Central memory CD4-positive, alpha-beta T cell (primary cell): ENCODE measurements around the gene PRR33.
A peak's percentile ranks its signal among the peaks of the same experiment; 100 is the strongest.
"Not testable (repeated sequence)": the region's sequence is repeated elsewhere in the genome, so short reads cannot be mapped to it uniquely, and the experiment has no call there.

Source experiments
- DNase-seq: peaks from one replicate; pipeline ENCODE4 v3.0.0; 2022

Gene PRR33

GRCh38 chr11:1888811-1889210, 2.9 kb downstream of the PRR33 start:
- no peak for DNase-seq

GRCh38 chr11:1888347-1888753, 3.3 kb downstream of the PRR33 start:
- no peak for DNase-seq

DNA sequence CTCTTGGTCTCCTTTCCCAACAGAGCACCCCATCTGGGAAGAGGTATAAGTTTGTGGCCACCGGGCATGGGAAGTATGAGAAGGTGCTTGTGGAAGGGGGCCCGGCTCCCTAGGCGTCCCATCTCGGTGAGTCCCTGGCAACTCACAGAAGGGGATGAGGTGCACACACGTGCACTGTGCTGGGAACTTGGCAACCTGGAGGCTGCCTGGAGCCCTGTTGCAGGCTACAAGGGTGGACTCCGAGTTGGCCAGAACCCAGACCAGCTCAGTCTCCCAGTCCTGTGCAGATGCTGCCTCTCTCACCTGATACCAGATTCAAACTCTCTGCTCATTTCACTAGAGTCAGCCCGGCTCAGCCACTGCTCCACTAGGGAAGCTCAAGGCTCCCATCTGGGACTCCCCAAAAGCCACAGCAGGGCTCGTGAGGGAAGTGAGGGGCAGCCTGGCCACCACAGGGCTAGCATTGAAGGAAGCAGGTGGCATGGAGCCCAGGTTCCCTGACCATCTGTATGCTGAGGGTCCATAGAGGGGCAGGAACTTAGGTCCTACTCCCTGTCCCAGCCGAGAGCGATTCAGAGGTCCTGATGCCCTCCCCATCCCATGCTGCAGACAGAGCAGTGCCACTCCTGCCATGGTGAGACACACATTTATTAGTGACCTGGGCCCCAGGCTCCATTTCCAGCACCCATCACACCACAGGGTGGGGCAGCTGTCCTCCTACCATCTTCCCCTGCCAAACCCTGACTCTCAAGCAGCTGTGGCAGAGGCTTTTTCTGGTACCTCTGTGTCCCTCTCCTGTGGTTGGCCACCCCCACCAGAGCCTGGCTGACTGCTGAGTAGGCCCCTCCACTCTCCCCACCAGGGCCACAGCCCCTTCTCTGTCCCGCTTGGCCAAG, 4.0 kb downstream of the PRR33 start:
- no peak for DNase-seq

GRCh38 chr11:1886551-1886950, 5.1 kb downstream of the PRR33 start:
- DNase-seq, result not testable (repeated sequence)

DNA sequence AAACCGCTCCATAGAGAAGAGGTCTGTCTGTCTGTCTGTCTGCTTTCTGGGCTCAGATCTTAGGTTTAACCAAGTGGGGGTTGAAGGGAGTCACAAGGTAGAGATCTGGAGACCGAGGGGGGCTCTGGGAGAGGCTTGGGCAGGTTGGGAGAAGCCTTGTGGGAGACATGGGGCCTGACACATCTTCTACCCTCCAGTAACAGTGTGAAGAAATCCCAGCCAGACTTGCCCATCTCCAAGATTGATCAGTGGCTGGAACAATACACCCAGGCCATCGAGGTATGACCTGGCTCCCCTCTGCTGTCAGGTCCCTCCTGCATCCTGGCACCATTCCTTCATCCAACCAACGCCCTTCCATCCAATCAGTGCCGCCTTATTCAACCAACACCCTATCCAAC, 7.4 kb downstream of the PRR33 start:
- DNase-seq, result no peak

DNA sequence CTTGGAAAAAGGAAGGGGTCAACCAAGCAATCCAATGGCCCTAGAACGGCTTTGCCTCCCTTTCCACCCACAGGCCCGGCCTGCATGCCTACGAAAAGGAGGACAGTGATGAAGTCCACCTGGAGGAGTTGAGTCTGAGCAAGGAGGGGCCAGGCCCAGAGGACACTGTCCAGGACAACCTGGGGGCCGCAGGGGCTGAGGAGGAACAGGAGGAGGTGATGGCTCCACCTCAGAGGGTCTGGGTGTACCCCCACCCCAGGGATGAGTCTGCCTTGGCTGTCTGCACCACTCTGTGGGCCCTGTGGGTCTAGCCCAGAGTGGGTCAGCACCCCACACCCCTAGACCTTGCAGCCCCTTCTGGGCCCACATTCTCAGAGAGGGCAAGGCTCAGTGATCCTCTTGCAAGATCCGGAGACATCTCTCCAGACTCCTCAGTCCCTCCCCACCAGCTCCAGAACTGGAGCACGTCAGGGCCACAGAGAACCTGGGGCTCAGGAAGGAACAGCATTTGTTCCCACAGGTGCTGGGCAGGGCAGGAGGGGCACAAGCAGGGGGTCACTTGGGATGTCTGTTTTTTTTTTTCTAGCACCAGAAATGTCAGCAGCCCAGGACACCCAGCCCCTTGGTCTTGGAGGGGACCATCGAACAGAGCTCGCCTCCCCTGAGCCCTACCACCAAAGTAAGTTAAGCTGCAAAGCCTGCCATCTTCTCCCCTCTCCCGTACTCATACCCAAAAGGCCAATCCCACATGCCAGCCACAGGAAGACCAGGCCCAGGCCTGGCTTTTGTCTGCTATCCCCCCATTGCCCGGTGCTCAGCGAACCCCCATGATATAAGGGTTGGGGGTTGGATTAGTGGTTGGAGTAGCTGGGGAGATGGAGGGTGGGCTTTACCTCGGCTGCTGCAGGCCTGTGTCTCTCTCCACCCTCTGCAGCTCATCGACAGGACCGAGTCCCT, 8.1 kb downstream of the PRR33 start:
- no peak for DNase-seq

GRCh38 chr11:1882265-1883238, 9.1 kb downstream of the PRR33 start:
- peak; percentile 65 for DNase-seq

GRCh38 chr11:1881442-1882264, 10.0 kb downstream of the PRR33 start:
- DNase-seq, result no peak

DNA sequence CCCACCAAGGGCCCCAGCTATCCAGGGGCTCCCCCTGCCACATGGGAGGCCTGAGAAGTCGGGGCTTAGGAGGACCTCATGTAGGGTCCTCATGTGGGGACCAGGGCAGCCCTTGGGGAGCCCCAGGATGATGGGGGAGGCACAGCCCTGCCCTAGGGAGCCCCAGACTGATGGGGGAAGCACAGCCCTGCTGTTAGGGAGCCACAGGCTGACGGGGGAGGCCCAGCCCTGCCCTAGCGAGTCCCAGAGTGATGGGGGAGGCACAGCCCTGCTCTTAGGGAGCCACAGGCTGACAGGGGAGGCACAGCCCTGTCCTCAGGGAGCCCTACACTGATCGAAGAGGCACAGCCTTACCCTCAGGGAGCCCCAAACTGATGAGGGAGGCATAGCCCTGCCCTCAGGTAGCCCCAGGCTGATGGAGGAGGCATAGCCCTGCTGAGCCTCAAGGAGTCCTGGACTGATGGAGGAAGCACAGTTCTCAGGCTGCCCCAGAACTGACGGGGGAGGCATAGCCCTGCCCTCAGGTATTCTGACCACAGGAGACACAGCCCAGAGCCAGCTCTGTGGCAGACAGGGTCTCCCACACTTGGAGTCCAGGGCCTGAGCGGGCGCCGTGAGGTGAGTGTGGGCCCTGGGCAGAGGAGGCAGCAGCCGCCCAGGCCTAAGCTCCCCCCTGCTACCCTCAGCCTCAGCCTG, 10.8 kb downstream of the PRR33 start:
- no peak for DNase-seq

DNA sequence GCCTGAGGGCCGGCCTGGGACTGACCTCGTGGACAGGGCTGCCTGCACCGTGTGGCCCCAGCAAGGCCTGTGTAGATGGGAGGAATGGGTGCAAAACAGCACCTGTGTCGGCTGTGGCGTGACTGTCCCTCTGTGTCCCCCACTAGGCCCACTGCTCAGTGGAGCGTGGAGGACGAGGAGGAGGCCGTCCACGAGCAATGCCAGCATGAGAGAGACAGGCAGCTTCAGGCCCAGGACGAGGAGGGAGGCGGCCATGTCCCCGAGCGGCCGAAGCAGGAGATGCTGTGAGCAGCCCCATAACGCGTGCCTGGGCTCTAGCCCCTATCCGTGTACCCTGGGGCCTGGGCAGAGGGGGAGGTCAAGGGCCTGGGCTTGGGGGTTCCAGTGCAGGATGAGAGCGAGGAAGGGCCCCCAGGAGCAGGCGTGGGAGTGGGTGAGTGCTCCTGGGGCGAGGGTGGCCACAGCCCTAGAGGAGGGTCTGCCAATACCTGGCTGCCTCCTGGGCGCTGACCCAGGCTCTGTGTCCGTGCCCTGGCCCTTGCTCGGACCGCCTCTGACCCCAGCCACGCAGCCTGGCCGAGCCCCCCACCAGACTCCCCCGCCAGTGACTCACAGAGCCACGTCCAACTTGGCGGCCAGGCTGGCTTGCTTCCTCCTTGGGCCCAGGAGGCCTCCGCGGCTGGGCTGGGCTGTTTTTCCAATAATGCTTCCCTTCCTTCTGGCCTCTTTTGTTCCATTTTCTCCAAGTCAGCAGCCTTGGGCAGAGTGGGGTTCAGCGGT, 11.6 kb downstream of the PRR33 start:
- DNase-seq, result no peak

DNA sequence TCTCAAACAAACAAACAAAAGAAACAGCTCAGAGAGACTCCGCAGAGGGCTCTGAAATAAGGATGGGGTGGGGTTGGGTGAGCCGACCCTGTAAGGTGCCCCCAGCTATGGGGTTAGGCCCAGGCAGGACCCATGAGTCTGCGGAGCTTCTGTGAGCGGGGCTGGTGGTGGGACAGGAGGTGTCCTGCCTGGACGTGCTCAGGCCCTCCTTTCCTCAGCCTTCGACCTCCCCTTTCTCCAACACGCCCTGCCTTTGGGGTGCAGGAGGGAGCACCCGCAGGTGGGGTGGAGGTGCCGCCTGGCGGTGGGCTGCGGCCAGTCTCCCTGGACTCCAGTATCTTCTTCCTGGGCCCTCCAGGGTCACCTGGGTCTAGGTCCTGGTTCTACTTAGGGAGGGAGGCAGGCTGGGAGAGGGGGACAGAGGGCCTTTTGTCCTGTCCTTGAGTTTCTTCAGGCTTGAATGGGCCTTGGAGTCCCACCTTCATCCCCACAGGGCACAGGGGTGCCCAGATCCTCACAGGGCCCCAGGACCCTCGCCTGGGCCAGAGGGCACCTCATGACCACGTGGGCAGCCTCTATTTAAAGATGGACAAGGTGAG, 12.3 kb downstream of the PRR33 start:
- no peak for DNase-seq

DNA sequence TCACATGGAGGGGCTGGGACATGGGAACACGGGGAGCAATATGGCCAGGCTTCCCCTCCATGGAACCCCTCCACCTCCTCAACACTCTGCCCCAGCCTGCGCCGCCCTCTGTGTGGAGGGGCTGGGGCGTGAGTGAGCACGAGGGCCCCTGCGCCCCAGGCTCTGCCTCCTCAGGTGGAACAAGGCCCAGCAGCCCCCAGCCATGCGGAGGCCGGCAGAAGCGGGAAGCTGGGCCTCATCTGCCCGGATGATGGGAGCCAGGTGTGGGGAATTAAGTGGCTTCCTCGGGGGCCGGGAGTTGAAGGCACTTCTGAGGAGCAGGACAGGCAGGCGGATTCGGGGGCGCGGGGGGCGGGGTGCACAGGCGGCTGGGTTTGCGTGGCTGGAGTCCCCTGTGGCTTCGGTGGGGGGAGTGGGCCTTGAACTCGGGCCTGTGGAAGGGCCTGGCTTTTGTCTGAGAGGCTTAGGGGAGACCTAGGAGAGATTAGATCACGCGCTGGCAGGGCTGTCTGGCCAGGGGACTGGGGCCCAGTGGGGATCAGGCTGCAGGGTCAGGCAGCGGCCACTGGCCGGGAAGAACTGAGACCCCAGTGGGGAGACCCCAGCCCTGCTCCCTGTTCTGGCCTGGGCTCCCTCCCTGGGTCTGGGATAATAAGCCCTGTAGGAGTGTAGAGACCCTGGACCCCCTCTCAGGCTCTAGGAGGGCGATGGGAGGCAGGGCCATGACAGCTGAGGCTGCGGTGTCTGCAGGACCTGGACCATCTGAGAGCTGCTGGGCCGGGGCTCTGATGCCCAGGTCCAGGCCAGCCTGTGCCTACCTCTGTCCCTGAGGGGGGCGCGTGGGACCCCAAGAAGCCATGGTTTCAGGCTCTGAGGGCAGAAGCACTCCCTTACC, 13.3 kb downstream of the PRR33 start:
- no peak for DNase-seq

- DNase-seq, result no peak
Measured at GRCh38 chr11:1877211-1878136, 14.2 kb downstream of the PRR33 start.

- DNase-seq, result no peak
Measured at GRCh38 chr11:1876361-1877063, 15.2 kb downstream of the PRR33 start.

- DNase-seq, result not testable (repeated sequence)
Measured at GRCh38 chr11:1875851-1876301, 15.8 kb downstream of the PRR33 start.

- no peak for DNase-seq
Measured at GRCh38 chr11:1875093-1875850, 16.4 kb downstream of the PRR33 start.
